Stomach (tissue), 9 donors: ENCODE data around the gene CFB. TPM values are rescaled to one million over a fixed set of nuclear protein-coding genes. Genes with fewer than 3 reads are reported as not detected.

ENCODE experiments used
- DNase-seq, 2 donors: peaks; one replicate each; pipeline versions ENCODE4 v3.0.0 to v3.0.0-alpha.2; 2013 to 2019
- H3K27ac ChIP-seq, 5 donors: fragments of 200-600 bp in 4 of 5; sonication (generic) in 4 of 5; one replicate each; pipeline ENCODE4 v1.5.1; 2013 to 2019; ENCODE audit warnings: mild to moderate bottlenecking in 1 of 5, moderate library complexity in 1 of 5
- H3K27me3 ChIP-seq, 3 donors: fragments of 200-600 bp; sonication (generic); one replicate each; pipeline ENCODE4 v1.5.1; 2017 to 2019; ENCODE audit warnings: mixed run types in 1 of 3
- H3K36me3 ChIP-seq, 4 donors: fragments of 200-600 bp; sonication (generic); 1 replicate in 3 of 4; 2 replicates in 1 of 4; pipeline ENCODE4 v1.5.1; 2016 to 2019
- H3K4me1 ChIP-seq, 4 donors: fragments of 200-600 bp; sonication (generic); one replicate each; pipeline ENCODE4 v1.5.1; 2016 to 2019
- H3K4me3 ChIP-seq, 4 donors: fragments of 200-600 bp; sonication (generic) in 3 of 4; one replicate each; pipeline ENCODE4 v1.5.1; 2016 to 2019; ENCODE audit warnings: mild to moderate bottlenecking in 1 of 4
- H3K9me3 ChIP-seq, 4 donors: fragments of 200-600 bp; sonication (generic); one replicate each; pipeline ENCODE4 v1.5.1; 2016 to 2019
- EP300 ChIP-seq: sonication (generic); formaldehyde crosslinking; IDR thresholded peaks from one replicate; pipeline ENCODE4 v1.6.1; 2017; ENCODE audit warnings: antibody characterized with exemption
- POLR2A ChIP-seq, 4 donors: fragments of 450-650 bp; IDR thresholded peaks; one replicate each; pipeline ENCODE4 v1.6.1; 2016; ENCODE audit warnings: antibody characterized with exemption in 4 of 4, control low read depth in 2 of 4, mild to moderate bottlenecking in 1 of 4, moderate library complexity in 1 of 4
- POLR2AphosphoS5 ChIP-seq, 3 donors: sonication (generic); formaldehyde crosslinking; IDR thresholded peaks; one replicate each; pipeline ENCODE4 v1.6.1; 2016; ENCODE audit warnings: antibody characterized with exemption in 3 of 3
- WGBS, 5 donors: extraction: QIAGEN DNeasy Blood & Tissue Kit in 3 of 5; methylation state at CpG; one replicate each; pipeline versions ENCODE4 v1.1.5 to v1.1.7; 2013 to 2018; 5-methylcytosine and 5-hydroxymethylcytosine counted together
- intact Hi-C: fragments of 100-400 bp; cut with DNase I; formaldehyde crosslinking; loops from one replicate; pipeline ENCODE4 v1.15.1; 2023; ENCODE audit warnings: low total_unique reads
- polyA plus RNA-seq, 3 donors: library from polyadenylated mRNA; stranded (reverse); fragments of 200-250 nt; gene quantifications; one replicate each; pipeline ENCODE4 v1.2.3, GENCODE V29; 2013
- total RNA-seq, 5 donors: library from RNA; depleted of rRNA; stranded (reverse); fragments of >200 nt; gene quantifications; one replicate each; pipeline versions ENCODE4 v1.1.0 to v1.2.3, GENCODE V29; 2014 to 2016
- TF ChIP-seq, protein P1 (sequence below), 7 experiments: fragments of 450-650 bp in 4 of 7; fragments of 200-600 bp in 3 of 7; sonication (generic) in 3 of 7; IDR thresholded peaks; one replicate each; pipeline ENCODE4 v1.5.1; 2016 to 2019; ENCODE audit warnings: antibody characterized with exemption in 7 of 7, control low read depth in 2 of 7, mild to moderate bottlenecking in 1 of 7
- donor health status: healthy with polysubstance abuse.
- donor health status: Bipolar disorder and iron deficiency.
- donor health status: healthy.

Gene CFB
- total and polyA plus RNA-seq, 8 donors: 8.4 to 316 (median 175) TPM

DNA sequence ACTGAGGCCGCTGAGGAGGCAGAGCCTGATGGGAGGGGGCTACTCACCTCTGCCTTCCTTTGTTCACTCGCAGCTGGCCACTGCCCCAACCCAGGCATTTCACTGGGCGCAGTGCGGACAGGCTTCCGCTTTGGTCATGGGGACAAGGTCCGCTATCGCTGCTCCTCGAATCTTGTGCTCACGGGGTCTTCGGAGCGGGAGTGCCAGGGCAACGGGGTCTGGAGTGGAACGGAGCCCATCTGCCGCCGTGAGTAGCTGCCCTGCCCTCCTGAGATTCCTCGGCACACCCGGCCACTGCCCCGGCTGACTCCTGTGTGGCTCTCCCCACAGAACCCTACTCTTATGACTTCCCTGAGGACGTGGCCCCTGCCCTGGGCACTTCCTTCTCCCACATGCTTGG is 12.4 kb upstream of the CFB start:
- H3K4me3 ChIP-seq: no peak overlapping the region
- no peaks in the 10 kb centered on the region for H3K4me1 ChIP-seq
- no peaks in the 10 kb centered on the region for H3K36me3 ChIP-seq
- H3K9me3 ChIP-seq: no peaks in the 10 kb centered on the region
- no peak for DNase-seq
- 84 to 91% (median 89%) methylated on average over 16 to 19 of the region's 19 CpGs for WGBS, 5 donors
- intact Hi-C loops: no loop called here
- no peak overlapping the region for H3K27ac ChIP-seq
- TF ChIP-seq POLR2A (IDR thresholded peaks at IDR 0.05) (no peak), POLR2AphosphoS5 (IDR thresholded peaks at IDR 0.05) (no peak), EP300 (no peak)
- TF ChIP-seq, protein P1, sequence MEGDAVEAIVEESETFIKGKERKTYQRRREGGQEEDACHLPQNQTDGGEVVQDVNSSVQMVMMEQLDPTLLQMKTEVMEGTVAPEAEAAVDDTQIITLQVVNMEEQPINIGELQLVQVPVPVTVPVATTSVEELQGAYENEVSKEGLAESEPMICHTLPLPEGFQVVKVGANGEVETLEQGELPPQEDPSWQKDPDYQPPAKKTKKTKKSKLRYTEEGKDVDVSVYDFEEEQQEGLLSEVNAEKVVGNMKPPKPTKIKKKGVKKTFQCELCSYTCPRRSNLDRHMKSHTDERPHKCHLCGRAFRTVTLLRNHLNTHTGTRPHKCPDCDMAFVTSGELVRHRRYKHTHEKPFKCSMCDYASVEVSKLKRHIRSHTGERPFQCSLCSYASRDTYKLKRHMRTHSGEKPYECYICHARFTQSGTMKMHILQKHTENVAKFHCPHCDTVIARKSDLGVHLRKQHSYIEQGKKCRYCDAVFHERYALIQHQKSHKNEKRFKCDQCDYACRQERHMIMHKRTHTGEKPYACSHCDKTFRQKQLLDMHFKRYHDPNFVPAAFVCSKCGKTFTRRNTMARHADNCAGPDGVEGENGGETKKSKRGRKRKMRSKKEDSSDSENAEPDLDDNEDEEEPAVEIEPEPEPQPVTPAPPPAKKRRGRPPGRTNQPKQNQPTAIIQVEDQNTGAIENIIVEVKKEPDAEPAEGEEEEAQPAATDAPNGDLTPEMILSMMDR (IDR thresholded peaks at IDR 0.05): no peak
- no peaks in the 10 kb centered on the region for H3K27me3 ChIP-seq

DNA sequence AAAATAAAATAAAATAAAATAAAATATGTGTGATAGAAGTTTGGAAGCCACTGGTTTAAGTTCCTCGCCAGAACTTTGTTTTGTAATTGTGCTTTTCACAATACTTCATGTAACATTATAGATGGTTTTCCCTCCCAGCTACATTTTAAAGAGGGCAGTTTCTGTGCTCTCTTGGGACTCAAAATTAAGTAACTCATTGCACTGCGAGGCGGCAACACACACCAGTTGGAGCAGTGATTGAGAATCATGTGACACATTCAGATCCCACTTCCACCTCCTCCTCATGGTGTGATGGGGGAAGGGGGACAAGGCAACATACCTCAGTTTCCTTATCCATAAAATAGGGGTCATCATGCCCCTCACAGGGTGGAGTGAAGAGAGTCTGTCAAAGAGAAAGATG is 10.9 kb upstream of the CFB start:
- 72 to 89% (median 82%) methylated on average over 3 of the region's 3 CpGs for WGBS, 5 donors

DNA sequence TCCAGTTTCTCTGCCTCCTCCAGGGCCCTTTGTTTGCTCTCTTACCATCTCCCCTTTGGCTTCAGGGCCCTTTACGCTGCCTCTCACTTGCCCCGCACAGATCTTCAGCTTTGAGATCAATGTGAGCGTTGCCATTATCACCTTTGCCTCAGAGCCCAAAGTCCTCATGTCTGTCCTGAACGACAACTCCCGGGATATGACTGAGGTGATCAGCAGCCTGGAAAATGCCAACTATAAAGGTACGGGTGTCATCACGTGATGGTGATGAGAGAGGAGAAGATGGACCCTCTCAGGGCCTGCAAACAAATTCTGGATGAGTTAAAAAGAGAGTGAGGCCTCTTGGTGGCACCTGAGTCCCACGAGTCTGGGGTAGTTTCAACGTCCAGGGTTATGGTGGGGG is 10.1 kb upstream of the CFB start:
- no peak overlapping the region for H3K27ac ChIP-seq
- no peak for TF ChIP-seq POLR2A (IDR thresholded peaks at IDR 0.05)
- TF ChIP-seq, protein P1 (IDR thresholded peaks at IDR 0.05): no peak
- TF ChIP-seq EP300: no peak
- no peak for TF ChIP-seq POLR2AphosphoS5 (IDR thresholded peaks at IDR 0.05)
- H3K4me1 ChIP-seq: no peaks in the 10 kb centered on the region
- no peaks in the 10 kb centered on the region for H3K36me3 ChIP-seq
- no peaks in the 10 kb centered on the region for H3K27me3 ChIP-seq
- intact Hi-C loops: no loop called here
- 79 to 85% (median 81%) methylated on average over 9 of the region's 9 CpGs for WGBS, 5 donors
- no peak for DNase-seq
- H3K9me3 ChIP-seq: no peaks in the 10 kb centered on the region
- H3K4me3 ChIP-seq: no peak overlapping the region

More for the DNA sequence above, 10.9 kb upstream of the CFB start:
- Histone ChIP-seq H3K4me3 (no peak overlapping the region), H3K27ac (no peak overlapping the region), H3K36me3 (no peaks in the 10 kb centered on the region), H3K4me1 (no peaks in the 10 kb centered on the region), H3K27me3 (no peaks in the 10 kb centered on the region), H3K9me3 (no peaks in the 10 kb centered on the region)
- TF ChIP-seq, protein P1 (IDR thresholded peaks at IDR 0.05): no peak
- TF ChIP-seq POLR2A (IDR thresholded peaks at IDR 0.05): no peak
- TF ChIP-seq POLR2AphosphoS5 (IDR thresholded peaks at IDR 0.05): no peak
- TF ChIP-seq EP300: no peak
- intact Hi-C loops: no loop called here
- no peak for DNase-seq

DNA sequence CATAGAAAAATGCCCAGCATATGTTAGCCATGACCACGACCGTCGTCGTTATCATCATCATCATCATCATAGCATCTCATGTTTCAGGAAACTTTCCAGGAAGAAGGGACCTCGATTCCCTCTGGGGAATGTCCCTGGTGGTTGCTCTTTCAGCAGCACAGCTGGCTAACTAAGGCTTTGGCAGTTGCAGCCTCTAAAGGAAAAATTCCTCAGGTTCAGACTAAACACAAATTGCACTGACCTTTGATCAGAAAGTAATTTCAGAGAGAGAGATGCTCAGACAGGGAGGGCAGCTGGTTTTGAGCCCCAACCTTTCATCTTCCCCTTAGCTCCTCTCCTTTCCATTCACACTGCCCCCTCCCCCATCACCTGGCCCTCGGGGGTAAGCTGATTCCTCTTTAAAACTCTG is 5.6 kb upstream of the CFB start:
- intact Hi-C loops: no loop called here
- TF ChIP-seq EP300 (no peak), POLR2AphosphoS5 (IDR thresholded peaks at IDR 0.05) (no peak), POLR2A (IDR thresholded peaks at IDR 0.05) (no peak)
- TF ChIP-seq, protein P1 (IDR thresholded peaks at IDR 0.05): no peak
- 7 to 17% (median 9%) methylated on average over 6 of the region's 6 CpGs for WGBS, 5 donors

More for the DNA sequence above, 5.6 kb upstream of the CFB start:
- no peak for DNase-seq
- Histone ChIP-seq H3K4me1 (peaks cover 5 to 11% (median 7%) of the 10 kb centered on the region in 4 donors), H3K27me3 (no peaks in the 10 kb centered on the region), H3K4me3 (no peak overlapping the region), H3K27ac (no peak overlapping the region), H3K9me3 (no peaks in the 10 kb centered on the region), H3K36me3 (no peaks in the 10 kb centered on the region)
